Mesenchymal stem cell (in vitro differentiated cells and primary cell): ENCODE data around the gene F13A1.

Source experiments
- DNase-seq: peaks from one replicate; pipeline ENCODE4 v3.0.0-alpha.2; 2013
- H2AFZ ChIP-seq: one replicate; pipeline ENCODE4 v1.6.1; 2013; ENCODE audit warnings: low read depth, mild to moderate bottlenecking, control low read depth, inconsistent platforms, low read length, moderate library complexity
- H2AK5ac ChIP-seq: 2 replicates; pipeline ENCODE4 v1.6.1; 2013; ENCODE audit warnings: low read length, moderate library complexity, mild to moderate bottlenecking, inconsistent platforms; ENCODE audit not compliant: severe bottlenecking
- H2BK120ac ChIP-seq: one replicate; pipeline ENCODE4 v1.6.1; 2013; ENCODE audit warnings: low read depth, mild to moderate bottlenecking, inconsistent platforms, low read length, moderate library complexity
- H2BK12ac ChIP-seq, 2 experiments: one replicate each; pipeline ENCODE4 v1.6.1; 2013; ENCODE audit warnings: inconsistent platforms in 2 of 2, low read length in 2 of 2, mild to moderate bottlenecking in 2 of 2, moderate library complexity in 2 of 2, control low read depth in 1 of 2
- H2BK15ac ChIP-seq: one replicate; pipeline ENCODE4 v1.6.1; 2013; ENCODE audit warnings: mild to moderate bottlenecking, low read depth, inconsistent platforms; ENCODE audit not compliant: poor library complexity, severe bottlenecking
- H2BK5ac ChIP-seq: 2 replicates; pipeline ENCODE4 v1.6.1; 2013; ENCODE audit warnings: low read depth, mild to moderate bottlenecking, low read length, control low read depth, inconsistent platforms; ENCODE audit not compliant: poor library complexity, severe bottlenecking
- H3K14ac ChIP-seq, 2 experiments: one replicate each; pipeline ENCODE4 v1.6.1; 2013; ENCODE audit warnings: inconsistent platforms in 2 of 2, low read length in 2 of 2, control low read depth in 1 of 2, mild to moderate bottlenecking in 1 of 2, moderate library complexity in 1 of 2
- H3K18ac ChIP-seq, 2 experiments: one replicate each; pipeline ENCODE4 v1.6.1; 2013; ENCODE audit warnings: inconsistent platforms in 2 of 2, low read length in 2 of 2, control low read depth in 1 of 2, low read depth in 1 of 2, mild to moderate bottlenecking in 1 of 2
- H3K23ac ChIP-seq, 2 experiments: one replicate each; pipeline ENCODE4 v1.6.1; 2013; ENCODE audit warnings: inconsistent platforms in 2 of 2, low read length in 2 of 2, mild to moderate bottlenecking in 2 of 2, moderate library complexity in 2 of 2, control low read depth in 1 of 2
- H3K27ac ChIP-seq: 2 replicates; pipeline ENCODE4 v1.5.1; 2013; ENCODE audit warnings: mild to moderate bottlenecking, moderate library complexity, low read length, control low read depth, inconsistent platforms; ENCODE audit not compliant: poor library complexity, severe bottlenecking
- H3K27me3 ChIP-seq, 2 experiments: 2 replicates each; pipeline versions ENCODE4 v1.6.1 to v1.7.0; 2013; ENCODE audit warnings: low read length in 2 of 2, mild to moderate bottlenecking in 2 of 2, moderate library complexity in 2 of 2, control low read depth in 1 of 2, inconsistent platforms in 1 of 2; ENCODE audit not compliant: control insufficient read depth in 1 of 2, insufficient read depth in 1 of 2
- H3K36me3 ChIP-seq, 2 experiments: 2 replicates each; pipeline versions ENCODE4 v1.6.1 to v1.7.0; 2013; ENCODE audit warnings: low read length in 2 of 2, control low read depth in 1 of 2, inconsistent platforms in 1 of 2, low read depth in 1 of 2, mild to moderate bottlenecking in 1 of 2; ENCODE audit not compliant: insufficient read depth in 2 of 2, control insufficient read depth in 1 of 2
- H3K4ac ChIP-seq, 2 experiments: one replicate each; pipeline ENCODE4 v1.6.1; 2013; ENCODE audit warnings: inconsistent platforms in 2 of 2, low read length in 2 of 2, mild to moderate bottlenecking in 2 of 2, moderate library complexity in 2 of 2, control low read depth in 1 of 2, low read depth in 1 of 2
- H3K4me1 ChIP-seq: 2 replicates; pipeline ENCODE4 v1.6.1; 2013; ENCODE audit warnings: low read depth, low read length, control low read depth; ENCODE audit not compliant: control insufficient read depth, insufficient read depth
- H3K4me2 ChIP-seq: 2 replicates; pipeline ENCODE4 v1.6.1; 2013; ENCODE audit warnings: low read length, mild to moderate bottlenecking, inconsistent platforms; ENCODE audit not compliant: poor library complexity, severe bottlenecking
- H3K4me3 ChIP-seq, 2 experiments: 2 replicates each; pipeline versions ENCODE4 v1.5.1 to v1.7.0; 2013; ENCODE audit warnings: low read length in 2 of 2, mild to moderate bottlenecking in 2 of 2, control low read depth in 1 of 2, low read depth in 1 of 2; ENCODE audit not compliant: insufficient read depth in 1 of 2
- H3K79me1 ChIP-seq: replicated peaks from 2 replicates; pipeline ENCODE4 v1.6.1; 2013; ENCODE audit warnings: mild to moderate bottlenecking, control low read depth, low read length, inconsistent platforms; ENCODE audit not compliant: poor library complexity, severe bottlenecking
- H3K9ac ChIP-seq: 2 replicates; pipeline ENCODE4 v1.7.0; 2013; ENCODE audit warnings: mild to moderate bottlenecking, low read length, moderate library complexity
- H3K9me3 ChIP-seq: 2 replicates; pipeline ENCODE4 v1.7.0; 2013; ENCODE audit warnings: mild to moderate bottlenecking, low read length; ENCODE audit not compliant: control insufficient read depth
- H4K8ac ChIP-seq: one replicate; pipeline ENCODE4 v1.6.1; 2013; ENCODE audit warnings: inconsistent platforms, mild to moderate bottlenecking, low read length, moderate library complexity
- H4K91ac ChIP-seq: one replicate; pipeline ENCODE4 v1.6.1; 2013; ENCODE audit warnings: mild to moderate bottlenecking, low read length, inconsistent platforms
- WGBS: methylation state at CpG from one replicate; pipeline ENCODE4 v1.1.7; 2013; ENCODE audit warnings: mixed read lengths; 5-methylcytosine and 5-hydroxymethylcytosine counted together

The F13A1 gene

DNA sequence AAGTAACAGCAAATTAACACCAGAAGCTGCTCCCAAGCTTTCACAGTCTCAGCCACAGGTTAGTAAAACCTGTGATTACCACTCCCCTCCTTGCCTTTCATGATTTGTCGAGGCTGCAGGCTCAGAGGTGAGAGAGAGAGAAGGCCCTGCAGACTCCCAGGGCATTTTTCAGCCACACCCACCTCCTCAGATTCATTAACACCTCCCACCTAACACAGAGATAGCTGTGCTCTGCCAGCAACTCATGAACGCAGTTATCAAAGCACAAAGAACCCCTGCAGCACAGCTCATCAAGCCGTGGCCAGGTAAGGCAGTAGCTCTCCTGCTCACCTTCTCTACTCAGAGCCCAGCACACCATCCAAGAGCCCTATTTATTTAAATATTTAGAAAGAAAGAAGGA, 27.1 kb downstream of the F13A1 start:
- H4K91ac ChIP-seq: no peak overlapping the region
- H3K9me3 ChIP-seq: no peaks in the 10 kb centered on the region
- H3K4ac ChIP-seq: no peak overlapping the region
- no peak overlapping the region for H3K4me3 ChIP-seq
- no peak overlapping the region for H2BK12ac ChIP-seq
- no peak overlapping the region for H2BK5ac ChIP-seq
- no peaks in the 10 kb centered on the region for H3K4me1 ChIP-seq
- H2BK120ac ChIP-seq: no peak overlapping the region
- no peak overlapping the region for H2AK5ac ChIP-seq
- H3K14ac ChIP-seq: no peak overlapping the region
- no peaks in the 10 kb centered on the region for H3K79me1 ChIP-seq
- no peak overlapping the region for H3K27ac ChIP-seq
- no peak overlapping the region for H3K23ac ChIP-seq
- H3K4me2 ChIP-seq: no peak overlapping the region
- H2AFZ ChIP-seq: no peak overlapping the region
- peaks cover 0 to 31% of the 10 kb centered on the region in 2 experiments for H3K27me3 ChIP-seq
- H3K36me3 ChIP-seq: no peaks in the 10 kb centered on the region
- no peak overlapping the region for H3K9ac ChIP-seq
- no peak overlapping the region for H4K8ac ChIP-seq
- no peak overlapping the region for H2BK15ac ChIP-seq
- no peak for DNase-seq
- no peak overlapping the region for H3K18ac ChIP-seq
- 17% methylated on average over 2 of the region's 3 CpGs for WGBS

DNA sequence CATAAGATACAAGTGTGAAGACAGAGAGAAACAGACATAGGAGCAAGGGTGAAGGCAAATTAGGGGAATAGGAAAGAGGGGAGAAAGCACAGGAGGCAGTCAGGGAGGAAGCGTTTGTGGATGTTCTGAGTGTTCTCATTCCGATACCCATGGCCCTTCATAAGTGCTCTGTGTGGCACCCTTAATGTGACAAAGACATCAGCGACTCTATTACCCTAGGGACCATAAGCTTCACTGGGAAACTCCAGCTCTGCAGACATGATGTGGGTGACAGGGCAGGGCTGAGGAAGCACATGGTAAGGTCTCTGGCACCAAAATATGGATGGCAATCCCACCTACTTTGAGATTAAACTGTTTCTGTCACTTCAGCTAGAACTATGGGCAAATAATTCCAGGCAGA, 33.0 kb downstream of the F13A1 start:
- Histone ChIP-seq H3K27ac (no peak overlapping the region), H2BK5ac (no peak overlapping the region), H3K4me2 (no peak overlapping the region), H4K91ac (no peak overlapping the region), H2AK5ac (no peak overlapping the region), H3K27me3 (peaks cover 0 to 40% of the 10 kb centered on the region in 2 experiments), H2AFZ (no peak overlapping the region), H3K9ac (no peak overlapping the region), H3K9me3 (no peaks in the 10 kb centered on the region), H2BK12ac (no peak overlapping the region), H3K79me1 (no peaks in the 10 kb centered on the region), H3K4ac (no peak overlapping the region), H3K18ac (no peak overlapping the region), H3K4me3 (no peak overlapping the region), H3K4me1 (no peaks in the 10 kb centered on the region), H4K8ac (no peak overlapping the region), H3K23ac (no peak overlapping the region), H2BK120ac (no peak overlapping the region), H2BK15ac (no peak overlapping the region), H3K36me3 (no peaks in the 10 kb centered on the region), H3K14ac (no peak overlapping the region)
- WGBS: 84% methylated on average over 3 of the region's 3 CpGs
- no peak for DNase-seq

DNA sequence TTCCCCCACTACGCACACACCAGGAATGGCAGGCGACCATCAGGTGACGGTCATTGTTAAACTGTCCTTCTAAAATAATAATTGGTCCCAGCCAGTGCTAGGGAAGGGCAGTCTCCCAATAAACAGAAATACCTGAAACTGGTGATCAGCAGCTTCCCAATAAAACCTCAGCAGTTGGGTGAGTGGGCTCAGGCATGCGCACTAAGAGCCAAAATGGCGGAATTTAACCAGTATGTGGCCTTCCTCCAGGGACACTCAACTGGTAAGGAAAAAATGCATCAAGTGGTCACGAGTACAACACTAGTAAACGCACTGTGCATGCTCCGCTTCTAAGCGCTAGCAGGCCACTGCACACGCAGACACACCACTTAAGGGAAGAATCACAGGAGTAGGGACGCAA, 34.8 kb downstream of the F13A1 start:
- H2BK5ac ChIP-seq: no peak overlapping the region
- H2BK15ac ChIP-seq: no peak overlapping the region
- H3K4me1 ChIP-seq: no peaks in the 10 kb centered on the region
- H3K23ac ChIP-seq: no peak overlapping the region
- H2AK5ac ChIP-seq: no peak overlapping the region
- no peak overlapping the region for H4K91ac ChIP-seq
- H3K14ac ChIP-seq: no peak overlapping the region
- no peak overlapping the region for H3K4me3 ChIP-seq
- H2AFZ ChIP-seq: no peak overlapping the region
- no peaks in the 10 kb centered on the region for H3K79me1 ChIP-seq
- H3K9ac ChIP-seq: no peak overlapping the region
- no peak overlapping the region for H3K4me2 ChIP-seq
- no peak overlapping the region for H4K8ac ChIP-seq
- no peak overlapping the region for H3K27ac ChIP-seq
- no peak overlapping the region for H2BK120ac ChIP-seq
- H2BK12ac ChIP-seq: no peak overlapping the region
- WGBS: 88% methylated on average over 11 of the region's 11 CpGs
- no peak overlapping the region for H3K18ac ChIP-seq
- no peak for DNase-seq
- no peak overlapping the region for H3K4ac ChIP-seq
- H3K36me3 ChIP-seq: no peaks in the 10 kb centered on the region
- peaks cover 0 to 24% of the 10 kb centered on the region in 2 experiments for H3K27me3 ChIP-seq
- H3K9me3 ChIP-seq: no peaks in the 10 kb centered on the region

DNA sequence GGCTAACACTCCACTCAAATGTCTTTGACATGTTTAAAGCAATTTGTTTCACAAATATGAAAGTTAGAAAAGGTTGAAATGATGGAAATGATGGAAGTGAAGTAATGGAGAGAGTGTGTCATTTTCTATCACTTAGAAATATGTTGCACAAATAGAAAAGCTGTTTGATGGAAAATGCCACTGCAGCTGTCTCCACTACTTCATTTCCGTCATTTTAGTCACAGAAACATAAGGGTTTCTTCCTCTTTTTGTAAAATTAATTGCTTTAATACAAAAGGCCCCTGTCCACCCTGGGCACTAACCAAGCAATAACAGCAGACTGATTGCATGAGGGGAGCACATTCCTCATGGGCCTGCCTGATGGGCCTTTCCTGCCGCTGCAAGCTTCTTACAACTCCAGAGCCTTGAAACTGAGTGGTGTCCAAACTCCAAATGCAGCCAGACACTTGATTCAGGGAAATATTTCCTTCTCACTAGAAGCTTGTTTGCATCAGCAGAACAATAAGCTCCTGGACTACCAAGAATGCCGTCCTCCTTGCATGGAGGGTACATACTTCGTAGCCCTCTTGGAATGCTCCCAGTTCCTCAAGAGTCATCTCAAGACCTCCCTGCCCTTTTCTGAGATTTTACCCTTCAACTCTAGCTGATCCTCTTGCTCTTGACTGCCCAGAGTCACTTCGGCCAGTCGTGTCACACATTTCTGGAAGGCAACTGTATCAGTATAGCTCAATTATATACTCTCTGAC, 36.1 kb downstream of the F13A1 start:
- H3K36me3 ChIP-seq: no peaks in the 10 kb centered on the region
- no peak overlapping the region for H4K8ac ChIP-seq
- no peak overlapping the region for H3K27ac ChIP-seq
- no peak overlapping the region for H3K14ac ChIP-seq
- no peak overlapping the region for H2AK5ac ChIP-seq
- no peaks in the 10 kb centered on the region for H3K4me1 ChIP-seq
- H3K4ac ChIP-seq: no peak overlapping the region
- H2AFZ ChIP-seq: no peak overlapping the region
- no peak overlapping the region for H3K23ac ChIP-seq
- no peak overlapping the region for H2BK5ac ChIP-seq
- no peak overlapping the region for H4K91ac ChIP-seq
- H3K9me3 ChIP-seq: no peaks in the 10 kb centered on the region
- H3K9ac ChIP-seq: no peak overlapping the region
- no peak overlapping the region for H3K4me2 ChIP-seq
- DNase-seq: no peak
- no peak overlapping the region for H3K4me3 ChIP-seq
- no peak overlapping the region for H2BK12ac ChIP-seq
- no peak overlapping the region for H2BK15ac ChIP-seq
- no peaks in the 10 kb centered on the region for H3K79me1 ChIP-seq
- WGBS: 69% methylated on average over 6 of the region's 6 CpGs
- H2BK120ac ChIP-seq: no peak overlapping the region
- no peak overlapping the region for H3K18ac ChIP-seq
- H3K27me3 ChIP-seq: peaks cover 0 to 35% of the 10 kb centered on the region in 2 experiments
